ENCODE measurements around the gene EFNA5.

DNA sequence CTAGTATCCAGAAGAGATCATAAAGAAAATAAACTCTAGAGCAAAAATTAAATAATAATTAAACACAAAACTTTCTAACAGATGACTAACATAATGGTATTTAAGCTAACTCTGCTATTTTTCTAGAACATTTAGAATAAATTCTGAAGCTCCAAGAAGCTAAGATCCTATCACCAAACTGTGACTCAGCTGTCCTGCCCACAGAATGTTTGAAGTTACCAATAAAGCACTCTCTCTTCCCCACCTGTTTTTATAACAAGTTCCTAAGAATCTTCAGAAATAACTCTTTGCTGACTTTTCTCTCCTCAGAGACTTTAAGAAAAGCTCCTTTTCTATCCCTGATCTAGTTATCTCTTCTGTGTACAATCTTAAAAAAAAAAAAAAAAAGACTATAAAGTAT lies 6.0 kb upstream of the EFNA5 start:
- TF ChIP-seq MLLT10 (CRISPR knock-in tag; IDR thresholded peaks at IDR 0.05) (no peak), HNF1B (CRISPR knock-in tag; IDR thresholded peaks at IDR 0.05) (no peak), GMEB1 (CRISPR knock-in tag; IDR thresholded peaks at IDR 0.05; ENCODE audit: borderline replicate concordance) (no peak), NRL (CRISPR knock-in tag; IDR thresholded peaks at IDR 0.05; ENCODE audit: borderline replicate concordance) (no peak), NFE2 (CRISPR knock-in tag; IDR thresholded peaks at IDR 0.05) (no peak), ZNF263 (CRISPR knock-in tag; IDR thresholded peaks at IDR 0.05) (no peak), ZNF354B (CRISPR knock-in tag; IDR thresholded peaks at IDR 0.05) (no peak), ZNF780A (CRISPR knock-in tag; IDR thresholded peaks at IDR 0.05) (no peak), POLR2AphosphoS5 (IDR thresholded peaks at IDR 0.05; ENCODE audit: low read depth, low read length) (no peak), RFX5 (IDR thresholded peaks at IDR 0.05; ENCODE audit: low read depth, low read length) (no peak)

Measured in HepG2 (cell line).